Measurements from ENCODE around the gene SBK3.
"Not testable (repeated sequence)": the region's sequence is repeated elsewhere in the genome, so short reads cannot be mapped to it uniquely, and the experiment has no call there.

Gene SBK3

GRCh38 chr19:55539090-55539984 lies 6.0 kb downstream of the SBK3 start:
- H3K4me1 ChIP-seq, result peaks cover 0 to 16% (median 4%) of the 10 kb centered on the region in 10 experiments; a peak in 16 of 20 replicates
- no peak overlapping the region for H3K27ac ChIP-seq
- H3K4me2 ChIP-seq, result no peak overlapping the region
- no peaks in the 10 kb centered on the region for H4K20me1 ChIP-seq
- no peaks in the 10 kb centered on the region for H3K9me3 ChIP-seq (replicated peaks in 1 of 11)
- no peak overlapping the region for H3K4me3 ChIP-seq
- no peak overlapping the region for H3K9ac ChIP-seq
- H3K36me3 ChIP-seq, result no peaks in the 10 kb centered on the region
- H3K27me3 ChIP-seq, result no peaks in the 10 kb centered on the region
- TF ChIP-seq Cebpa-rat (IDR thresholded peaks at IDR 0.05), result no peak

- H3K9ac ChIP-seq, result 0 out of 22 replicates have a peak overlapping the region, but pooled peaks of 1 of the 11 experiments have one; percentile 9
- H3K9me3 ChIP-seq (replicated peaks in 1 of 11), result no peaks in the 10 kb centered on the region
- no peaks in the 10 kb centered on the region for H3K36me3 ChIP-seq
- no peak overlapping the region for H3K4me2 ChIP-seq
- no peak overlapping the region for H3K27ac ChIP-seq
- no peaks in the 10 kb centered on the region for H3K27me3 ChIP-seq
- TF ChIP-seq Cebpa-rat (IDR thresholded peaks at IDR 0.05), result no peak
- H3K4me1 ChIP-seq, result peaks cover 0 to 15% (median 1%) of the 10 kb centered on the region in 10 experiments; a peak in 6 of 20 replicates
- no peak overlapping the region for H3K4me3 ChIP-seq
- no peaks in the 10 kb centered on the region for H4K20me1 ChIP-seq
Observed at GRCh38 chr19:55538132-55538531, 7.2 kb downstream of the SBK3 start.

DNA sequence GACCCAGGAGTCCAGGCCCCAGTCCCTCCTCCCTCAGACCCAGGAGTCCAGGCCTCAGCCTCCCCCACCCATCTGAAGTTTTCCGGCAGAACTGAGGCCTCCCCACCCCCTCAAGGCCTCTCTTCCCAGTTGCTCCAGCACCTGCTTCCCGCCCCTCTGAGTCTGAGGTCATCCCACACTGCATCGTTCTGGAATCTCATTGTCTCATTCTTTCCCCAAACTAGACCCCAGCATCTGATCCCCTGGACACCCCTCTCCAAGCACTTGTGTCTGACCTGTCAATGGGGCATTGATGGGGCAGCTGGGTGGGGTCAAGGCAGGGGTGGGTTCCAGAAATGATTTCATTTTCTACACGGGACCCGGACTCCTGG lies 7.6 kb downstream of the SBK3 start:
- Histone ChIP-seq H4K20me1 (no peaks in the 10 kb centered on the region), H3K4me2 (no peak overlapping the region), H3K9me3 (replicated peaks in 1 of 11) (no peaks in the 10 kb centered on the region), H3K9ac (no peak overlapping the region), H3K27me3 (no peaks in the 10 kb centered on the region), H3K36me3 (no peaks in the 10 kb centered on the region), H3K4me1 (peaks cover 0 to 15% (median 1%) of the 10 kb centered on the region in 10 experiments; a peak in 6 of 20 replicates), H3K4me3 (no peak overlapping the region), H3K27ac (no peak overlapping the region)
- TF ChIP-seq Cebpa-rat (IDR thresholded peaks at IDR 0.05), result no peak

GRCh38 chr19:55536951-55537740 lies 8.2 kb downstream of the SBK3 start, which contains the start of gene SBK2:
SBK2 (minus strand) TSS chr19:55537133; CDS start chr19:55536294, 839 bp downstream.
- Histone ChIP-seq H3K27ac (no peak within 1 kb of the TSS; a peak in 2 of 22 replicates), H3K9ac (0 out of 22 replicates have a peak within 1 kb of the TSS, but pooled peaks of 2 of the 11 experiments have one; percentile 31 to 42), H3K27me3 (no peaks in the 10 kb centered on the region), H4K20me1 (no peaks in the 10 kb centered on the region), H3K9me3 (replicated peaks in 1 of 11) (no peaks in the 10 kb centered on the region), H3K36me3 (no peaks in the 10 kb centered on the region), H3K4me3 (no peak within 1 kb of the TSS), H3K4me1 (peaks cover 0 to 15% (median 1%) of the 10 kb centered on the region in 10 experiments; a peak in 6 of 20 replicates), H3K4me2 (peak within 1 kb of the TSS in 2 of 11 experiments; percentile 42 to 72; a peak in 2 of 22 replicates)
- no peak for TF ChIP-seq Cebpa-rat (IDR thresholded peaks at IDR 0.05)

GRCh38 chr19:55536366-55536765 lies 9.0 kb downstream of the SBK3 start:
- no peak for TF ChIP-seq Cebpa-rat (IDR thresholded peaks at IDR 0.05)
- peaks cover 0 to 15% (median 3%) of the 10 kb centered on the region in 10 experiments; a peak in 7 of 20 replicates for H3K4me1 ChIP-seq
- no peaks in the 10 kb centered on the region for H3K36me3 ChIP-seq
- H4K20me1 ChIP-seq, result no peaks in the 10 kb centered on the region
- H3K4me2 ChIP-seq, result no peak overlapping the region; a peak in 2 of 22 replicates
- no peak overlapping the region for H3K9ac ChIP-seq
- H3K27me3 ChIP-seq, result no peaks in the 10 kb centered on the region
- H3K9me3 ChIP-seq (replicated peaks in 1 of 11), result no peaks in the 10 kb centered on the region
- H3K4me3 ChIP-seq, result no peak overlapping the region
- H3K27ac ChIP-seq, result no peak overlapping the region

- Histone ChIP-seq H3K27me3 (no peaks in the 10 kb centered on the region), H3K4me2 (peak overlapping the region in 2 of 11 experiments; percentile 42 to 72; a peak in 4 of 22 replicates), H3K4me3 (no peak overlapping the region)
Observed at GRCh38 chr19:55535965-55536350, 9.4 kb downstream of the SBK3 start.

GRCh38 chr19:55535173-55535964 lies 10.0 kb downstream of the SBK3 start:
- H3K27me3 ChIP-seq, result no peaks in the 10 kb centered on the region
- H3K9ac ChIP-seq, result no peak overlapping the region
- no peaks in the 10 kb centered on the region for H3K9me3 ChIP-seq (replicated peaks in 1 of 11)
- H3K36me3 ChIP-seq, result no peaks in the 10 kb centered on the region
- H3K4me2 ChIP-seq, result peak overlapping the region in 2 of 11 experiments; percentile 42 to 72; a peak in 5 of 22 replicates
- no peak for TF ChIP-seq Cebpa-rat (IDR thresholded peaks at IDR 0.05)
- no peaks in the 10 kb centered on the region for H4K20me1 ChIP-seq
- H3K27ac ChIP-seq, result peak overlapping the region in 1 of 11 experiments; percentile 31; a peak in 1 of 22 replicates
- H3K4me1 ChIP-seq, result peaks cover 6 to 15% (median 8%) of the 10 kb centered on the region in 10 experiments; a peak in 11 of 20 replicates
- no peak overlapping the region for H3K4me3 ChIP-seq

More at GRCh38 chr19:55535965-55536350, 9.4 kb downstream of the SBK3 start:
- Histone ChIP-seq H3K4me1 (peaks cover 4 to 15% (median 7%) of the 10 kb centered on the region in 10 experiments; a peak in 11 of 20 replicates), H4K20me1 (no peaks in the 10 kb centered on the region), H3K27ac (no peak overlapping the region), H3K36me3 (no peaks in the 10 kb centered on the region), H3K9me3 (replicated peaks in 1 of 11) (no peaks in the 10 kb centered on the region), H3K9ac (no peak overlapping the region)
- TF ChIP-seq Cebpa-rat (IDR thresholded peaks at IDR 0.05), result no peak

- H3K9me3 ChIP-seq (replicated peaks in 1 of 11); H3K27me3 ChIP-seq; H3K4me3 ChIP-seq; H4K20me1 ChIP-seq; H3K9ac ChIP-seq; H3K4me2 ChIP-seq; H3K27ac ChIP-seq; H3K36me3 ChIP-seq: not testable (repeated sequence)
- peaks cover 7 to 19% (median 14%) of the 10 kb centered on the region in 10 experiments; a peak in 14 of 20 replicates for H3K4me1 ChIP-seq
Observed at GRCh38 chr19:55534280-55534679, 11.1 kb downstream of the SBK3 start.

Data from BLaER1 treated with 17β-estradiol and CSF1 and Interleukin-3, amounts not matched to agents 10 nM and 100 nM (cell line).